Mesenchymal stem cell (in vitro differentiated cells and primary cell): ENCODE measurements around the gene SIN3B.

Experiments
- DNase-seq: peaks from one replicate; pipeline ENCODE4 v3.0.0-alpha.2; 2013
- H2AFZ ChIP-seq: one replicate; pipeline ENCODE4 v1.6.1; 2013; ENCODE audit warnings: low read depth, mild to moderate bottlenecking, control low read depth, inconsistent platforms, low read length, moderate library complexity
- H2AK5ac ChIP-seq: 2 replicates; pipeline ENCODE4 v1.6.1; 2013; ENCODE audit warnings: low read length, moderate library complexity, mild to moderate bottlenecking, inconsistent platforms; ENCODE audit not compliant: severe bottlenecking
- H2BK120ac ChIP-seq: one replicate; pipeline ENCODE4 v1.6.1; 2013; ENCODE audit warnings: low read depth, mild to moderate bottlenecking, inconsistent platforms, low read length, moderate library complexity
- H2BK12ac ChIP-seq, 2 experiments: one replicate each; pipeline ENCODE4 v1.6.1; 2013; ENCODE audit warnings: inconsistent platforms in 2 of 2, low read length in 2 of 2, mild to moderate bottlenecking in 2 of 2, moderate library complexity in 2 of 2, control low read depth in 1 of 2
- H2BK15ac ChIP-seq: one replicate; pipeline ENCODE4 v1.6.1; 2013; ENCODE audit warnings: mild to moderate bottlenecking, low read depth, inconsistent platforms; ENCODE audit not compliant: poor library complexity, severe bottlenecking
- H2BK5ac ChIP-seq: 2 replicates; pipeline ENCODE4 v1.6.1; 2013; ENCODE audit warnings: low read depth, mild to moderate bottlenecking, low read length, control low read depth, inconsistent platforms; ENCODE audit not compliant: poor library complexity, severe bottlenecking
- H3K14ac ChIP-seq, 2 experiments: one replicate each; pipeline ENCODE4 v1.6.1; 2013; ENCODE audit warnings: inconsistent platforms in 2 of 2, low read length in 2 of 2, control low read depth in 1 of 2, mild to moderate bottlenecking in 1 of 2, moderate library complexity in 1 of 2
- H3K18ac ChIP-seq, 2 experiments: one replicate each; pipeline ENCODE4 v1.6.1; 2013; ENCODE audit warnings: inconsistent platforms in 2 of 2, low read length in 2 of 2, control low read depth in 1 of 2, low read depth in 1 of 2, mild to moderate bottlenecking in 1 of 2
- H3K23ac ChIP-seq, 2 experiments: one replicate each; pipeline ENCODE4 v1.6.1; 2013; ENCODE audit warnings: inconsistent platforms in 2 of 2, low read length in 2 of 2, mild to moderate bottlenecking in 2 of 2, moderate library complexity in 2 of 2, control low read depth in 1 of 2
- H3K27ac ChIP-seq: 2 replicates; pipeline ENCODE4 v1.5.1; 2013; ENCODE audit warnings: mild to moderate bottlenecking, moderate library complexity, low read length, control low read depth, inconsistent platforms; ENCODE audit not compliant: poor library complexity, severe bottlenecking
- H3K27me3 ChIP-seq, 2 experiments: 2 replicates each; pipeline versions ENCODE4 v1.6.1 to v1.7.0; 2013; ENCODE audit warnings: low read length in 2 of 2, mild to moderate bottlenecking in 2 of 2, moderate library complexity in 2 of 2, control low read depth in 1 of 2, inconsistent platforms in 1 of 2; ENCODE audit not compliant: control insufficient read depth in 1 of 2, insufficient read depth in 1 of 2
- H3K36me3 ChIP-seq, 2 experiments: 2 replicates each; pipeline versions ENCODE4 v1.6.1 to v1.7.0; 2013; ENCODE audit warnings: low read length in 2 of 2, control low read depth in 1 of 2, inconsistent platforms in 1 of 2, low read depth in 1 of 2, mild to moderate bottlenecking in 1 of 2; ENCODE audit not compliant: insufficient read depth in 2 of 2, control insufficient read depth in 1 of 2
- H3K4ac ChIP-seq, 2 experiments: one replicate each; pipeline ENCODE4 v1.6.1; 2013; ENCODE audit warnings: inconsistent platforms in 2 of 2, low read length in 2 of 2, mild to moderate bottlenecking in 2 of 2, moderate library complexity in 2 of 2, control low read depth in 1 of 2, low read depth in 1 of 2
- H3K4me1 ChIP-seq: 2 replicates; pipeline ENCODE4 v1.6.1; 2013; ENCODE audit warnings: low read depth, low read length, control low read depth; ENCODE audit not compliant: control insufficient read depth, insufficient read depth
- H3K4me2 ChIP-seq: 2 replicates; pipeline ENCODE4 v1.6.1; 2013; ENCODE audit warnings: low read length, mild to moderate bottlenecking, inconsistent platforms; ENCODE audit not compliant: poor library complexity, severe bottlenecking
- H3K4me3 ChIP-seq, 2 experiments: 2 replicates each; pipeline versions ENCODE4 v1.5.1 to v1.7.0; 2013; ENCODE audit warnings: low read length in 2 of 2, mild to moderate bottlenecking in 2 of 2, control low read depth in 1 of 2, low read depth in 1 of 2; ENCODE audit not compliant: insufficient read depth in 1 of 2
- H3K79me1 ChIP-seq: replicated peaks from 2 replicates; pipeline ENCODE4 v1.6.1; 2013; ENCODE audit warnings: mild to moderate bottlenecking, control low read depth, low read length, inconsistent platforms; ENCODE audit not compliant: poor library complexity, severe bottlenecking
- H3K9ac ChIP-seq: 2 replicates; pipeline ENCODE4 v1.7.0; 2013; ENCODE audit warnings: mild to moderate bottlenecking, low read length, moderate library complexity
- H3K9me3 ChIP-seq: 2 replicates; pipeline ENCODE4 v1.7.0; 2013; ENCODE audit warnings: mild to moderate bottlenecking, low read length; ENCODE audit not compliant: control insufficient read depth
- H4K8ac ChIP-seq: one replicate; pipeline ENCODE4 v1.6.1; 2013; ENCODE audit warnings: inconsistent platforms, mild to moderate bottlenecking, low read length, moderate library complexity
- H4K91ac ChIP-seq: one replicate; pipeline ENCODE4 v1.6.1; 2013; ENCODE audit warnings: mild to moderate bottlenecking, low read length, inconsistent platforms
- WGBS: methylation state at CpG from one replicate; pipeline ENCODE4 v1.1.7; 2013; ENCODE audit warnings: mixed read lengths; 5-methylcytosine and 5-hydroxymethylcytosine counted together

Gene SIN3B

DNA sequence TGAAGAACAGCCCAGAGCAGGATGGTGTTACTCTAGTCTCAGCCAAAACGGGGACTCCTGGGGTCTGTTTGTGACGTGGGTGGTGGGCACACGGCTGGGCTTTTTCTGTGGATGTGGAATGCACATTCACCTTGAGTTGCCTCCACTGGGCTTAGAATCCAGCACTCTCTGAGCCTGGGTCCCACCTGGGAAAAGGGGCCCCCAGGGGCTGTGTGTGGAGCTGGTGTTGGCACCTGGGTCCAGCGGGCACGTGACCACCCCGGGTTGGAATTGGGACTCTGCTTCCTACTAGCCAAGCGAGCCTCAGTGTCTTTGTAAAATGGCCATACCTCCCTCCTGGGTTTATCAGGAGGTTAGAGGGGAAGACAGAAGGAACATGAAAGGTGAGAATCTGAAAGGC, 30.4 kb downstream of the SIN3B start:
- Histone ChIP-seq H2BK15ac (no peak overlapping the region), H3K79me1 (peaks cover 32% of the 10 kb centered on the region), H3K18ac (no peak overlapping the region), H2BK120ac (no peak overlapping the region), H3K9me3 (no peaks in the 10 kb centered on the region), H3K23ac (no peak overlapping the region), H3K4me3 (no peak overlapping the region), H3K9ac (no peak overlapping the region), H3K4me2 (no peak overlapping the region), H4K8ac (no peak overlapping the region), H3K14ac (no peak overlapping the region), H2AFZ (no peak overlapping the region), H3K4me1 (no peaks in the 10 kb centered on the region), H2BK12ac (no peak overlapping the region), H2AK5ac (no peak overlapping the region), H4K91ac (no peak overlapping the region), H3K36me3 (peaks cover 67 to 69% of the 10 kb centered on the region in 2 experiments), H2BK5ac (no peak overlapping the region), H3K4ac (no peak overlapping the region), H3K27ac (no peak overlapping the region), H3K27me3 (no peaks in the 10 kb centered on the region)
- no peak for DNase-seq
- WGBS: over 99% methylated on average over 7 of the region's 7 CpGs

DNA sequence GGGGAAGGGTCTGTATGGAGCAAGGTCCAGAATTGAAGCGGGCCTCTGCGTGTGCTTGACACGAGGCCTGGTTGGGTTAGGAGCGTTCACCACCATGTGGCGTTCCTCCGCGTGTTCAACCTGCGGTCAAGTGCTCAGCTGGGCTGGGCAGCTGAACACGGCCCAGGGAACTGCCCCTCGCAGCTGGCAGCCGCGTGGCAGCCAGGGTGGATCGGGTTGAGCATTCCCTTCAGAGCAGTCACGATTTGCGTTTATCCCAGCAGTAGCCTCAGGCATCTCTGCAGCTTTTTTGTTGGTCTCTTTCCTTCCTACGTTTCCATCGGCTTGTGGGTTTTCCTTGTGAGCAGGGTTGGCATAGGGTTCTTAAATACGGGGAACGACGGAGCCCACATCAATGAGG, 30.9 kb downstream of the SIN3B start:
- H3K23ac ChIP-seq: no peak overlapping the region
- no peak overlapping the region for H2BK12ac ChIP-seq
- no peak overlapping the region for H3K9ac ChIP-seq
- WGBS: 97% methylated on average over 20 of the region's 20 CpGs
- no peaks in the 10 kb centered on the region for H3K9me3 ChIP-seq
- H2BK15ac ChIP-seq: no peak overlapping the region
- H3K27me3 ChIP-seq: no peaks in the 10 kb centered on the region
- no peak overlapping the region for H3K27ac ChIP-seq
- no peak overlapping the region for H3K14ac ChIP-seq
- H3K36me3 ChIP-seq: peaks cover 66 to 69% of the 10 kb centered on the region in 2 experiments
- no peak overlapping the region for H2BK5ac ChIP-seq
- H4K91ac ChIP-seq: no peak overlapping the region
- no peaks in the 10 kb centered on the region for H3K4me1 ChIP-seq
- no peak overlapping the region for H3K4ac ChIP-seq
- peaks cover 30% of the 10 kb centered on the region for H3K79me1 ChIP-seq
- H2AFZ ChIP-seq: no peak overlapping the region
- no peak overlapping the region for H3K4me2 ChIP-seq
- no peak overlapping the region for H2AK5ac ChIP-seq
- H4K8ac ChIP-seq: no peak overlapping the region
- H3K18ac ChIP-seq: no peak overlapping the region
- no peak overlapping the region for H2BK120ac ChIP-seq
- DNase-seq: no peak
- H3K4me3 ChIP-seq: no peak overlapping the region

DNA sequence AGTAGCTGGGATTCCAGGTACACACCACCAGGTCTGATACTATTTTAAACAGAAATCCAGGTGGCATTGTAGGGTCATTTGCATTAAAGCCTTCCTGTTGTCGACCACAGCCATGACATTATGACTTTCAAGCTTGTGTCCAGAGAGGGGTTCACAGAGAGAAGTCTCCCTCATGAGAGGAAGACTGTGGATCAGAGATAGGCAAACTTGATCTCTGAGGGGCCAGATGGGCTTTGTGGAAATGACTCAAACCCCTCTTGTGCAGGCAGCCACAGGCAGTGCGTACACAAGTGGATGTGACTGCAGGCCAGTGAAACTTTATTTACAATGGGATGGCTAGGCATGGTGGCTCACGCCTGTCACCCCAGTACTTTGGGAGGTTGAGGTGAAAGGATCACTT, 31.8 kb downstream of the SIN3B start:
- Histone ChIP-seq H3K9me3 (no peaks in the 10 kb centered on the region), H3K36me3 (peaks cover 69 to 73% of the 10 kb centered on the region in 2 experiments), H2BK120ac (no peak overlapping the region), H3K4ac (no peak overlapping the region), H3K79me1 (peaks cover 31% of the 10 kb centered on the region), H2BK12ac (no peak overlapping the region), H2BK5ac (no peak overlapping the region), H3K9ac (no peak overlapping the region), H2BK15ac (no peak overlapping the region), H3K14ac (no peak overlapping the region), H3K4me3 (no peak overlapping the region), H4K91ac (no peak overlapping the region), H3K23ac (no peak overlapping the region), H3K18ac (no peak overlapping the region), H2AFZ (no peak overlapping the region), H2AK5ac (no peak overlapping the region), H3K4me2 (no peak overlapping the region), H3K27me3 (no peaks in the 10 kb centered on the region), H3K27ac (no peak overlapping the region), H4K8ac (no peak overlapping the region), H3K4me1 (no peaks in the 10 kb centered on the region)
- DNase-seq: no peak
- WGBS: 87% methylated on average over 3 of the region's 3 CpGs

- Histone ChIP-seq H2AFZ (no peak overlapping the region), H4K8ac (no peak overlapping the region), H3K4ac (no peak overlapping the region), H3K79me1 (peaks cover 33% of the 10 kb centered on the region), H3K27ac (no peak overlapping the region), H4K91ac (no peak overlapping the region), H3K27me3 (no peaks in the 10 kb centered on the region), H3K4me2 (no peak overlapping the region), H2BK12ac (no peak overlapping the region), H3K9ac (no peak overlapping the region), H3K14ac (no peak overlapping the region), H3K9me3 (no peaks in the 10 kb centered on the region), H2BK5ac (no peak overlapping the region), H3K4me1 (no peaks in the 10 kb centered on the region), H3K23ac (no peak overlapping the region), H3K18ac (no peak overlapping the region), H2AK5ac (no peak overlapping the region), H3K36me3 (peaks cover 71 to 76% of the 10 kb centered on the region in 2 experiments), H3K4me3 (no peak overlapping the region), H2BK15ac (no peak overlapping the region), H2BK120ac (no peak overlapping the region)
- WGBS: 93% methylated on average over 5 of the region's 5 CpGs
- DNase-seq: no peak
Observed at GRCh38 chr19:16861834-16862233, 32.6 kb downstream of the SIN3B start.
